ENCODE measurements around the gene ZBTB3. TPM values are rescaled to one million over a fixed set of nuclear protein-coding genes. Genes with fewer than 3 reads are reported as not detected.

Gene ZBTB3
- total and polyA plus RNA-seq, 2 of the 13 experiments (the other 11 are each of a cell fraction or from before 2014, with no cell fraction given) = 3.4 to 5.2 TPM

- TF ChIP-seq ZNF616 (CRISPR knock-in tag; IDR thresholded peaks at IDR 0.05; ENCODE audit: low read depth) (0 out of 2 replicates have a peak, but pooled peaks have one; percentile 14), LCORL (IDR thresholded peaks at IDR 0.05) (no peak), LCORL (CRISPR knock-in tag; IDR thresholded peaks at IDR 0.05) (peak; percentile 61), ZNF781 (CRISPR knock-in tag; IDR thresholded peaks at IDR 0.05; ENCODE audit: borderline replicate concordance, not compliant biosample characterization) (peak; percentile 58), ONECUT2 (CRISPR knock-in tag; IDR thresholded peaks at IDR 0.05) (no peak), ELF1 (CRISPR knock-in tag; IDR thresholded peaks at IDR 0.05) (0 out of 2 replicates have a peak, but pooled peaks have one; percentile 11), ZNF878 (CRISPR knock-in tag; IDR thresholded peaks at IDR 0.05) (no peak), SMAD3 (CRISPR knock-in tag; IDR thresholded peaks at IDR 0.05) (peak; percentile 69; the same call in 1 of the 2 replicates), MAFF (IDR thresholded peaks at IDR 0.05; ENCODE audit: low read depth, low read length) (no peak), HNF1B (CRISPR knock-in tag; IDR thresholded peaks at IDR 0.05) (0 out of 2 replicates have a peak, but pooled peaks have one; percentile 21), KDM4B (CRISPR knock-in tag; IDR thresholded peaks at IDR 0.05) (0 out of 2 replicates have a peak, but pooled peaks have one; percentile 35), KLF16 (CRISPR knock-in tag; IDR thresholded peaks at IDR 0.05) (no peak), U2AF2 (IDR thresholded peaks at IDR 0.05; ENCODE audit: low read depth, low read length) (0 out of 2 replicates have a peak, but pooled peaks have one; percentile 56), SOX6 (IDR thresholded peaks at IDR 0.05) (no peak), SOX6 (CRISPR knock-in tag; IDR thresholded peaks at IDR 0.05) (no peak), ELF3 (CRISPR knock-in tag; IDR thresholded peaks at IDR 0.05) (0 out of 2 replicates have a peak, but pooled peaks have one; percentile 11), SP5 (CRISPR knock-in tag; IDR thresholded peaks at IDR 0.05; ENCODE audit: borderline replicate concordance, low read depth) (peak; percentile 21; the same call in 1 of the 2 replicates), BCL6 (CRISPR knock-in tag; IDR thresholded peaks at IDR 0.05) (peak; percentile 36; the same call in 1 of the 2 replicates), AFF4 (CRISPR knock-in tag; IDR thresholded peaks at IDR 0.05) (no peak), TFAP4 (IDR thresholded peaks at IDR 0.05; ENCODE audit: borderline replicate concordance, low read depth) (no peak), ZNF138 (CRISPR knock-in tag; IDR thresholded peaks at IDR 0.05; ENCODE audit: low read depth) (0 out of 2 replicates have a peak, but pooled peaks have one; percentile 52), ATAD3A (CRISPR knock-in tag; IDR thresholded peaks at IDR 0.05) (no peak), SATB2 (CRISPR knock-in tag; IDR thresholded peaks at IDR 0.05) (0 out of 2 replicates have a peak, but pooled peaks have one; percentile 7), ZNF552 (CRISPR knock-in tag; IDR thresholded peaks at IDR 0.05; ENCODE audit: borderline replicate concordance) (0 out of 2 replicates have a peak, but pooled peaks have one; percentile 63), GATAD2A (CRISPR knock-in tag; IDR thresholded peaks at IDR 0.05) (peak; percentile 61; the same call in 1 of the 2 replicates), SAP130 (CRISPR knock-in tag; IDR thresholded peaks at IDR 0.05; ENCODE audit: low read depth) (peak; percentile 55; the same call in 1 of the 2 replicates), ZNF720 (CRISPR knock-in tag; IDR thresholded peaks at IDR 0.05) (no peak)
Observed at GRCh38 chr11:62786318-62787004, 32.5 kb upstream of the ZBTB3 start (continued).
